Neural progenitor cell (in vitro differentiated cells): ENCODE measurements around the gene AATK. TPM values are rescaled to one million over a fixed set of nuclear protein-coding genes. Genes with fewer than 3 reads are reported as not detected.

Source experiments
- DNase-seq: peaks from one replicate; pipeline ENCODE4 v3.0.0-alpha.2; 2016; ENCODE audit warnings: low spot score
- H2AFZ ChIP-seq: fragments of 200-600 bp; sonication (generic); replicated peaks from 2 replicates; pipeline ENCODE4 v1.6.1; 2016; ENCODE audit warnings: antibody characterized with exemption
- H3F3A ChIP-seq: fragments of 200-600 bp; sonication (generic); 2 replicates; pipeline ENCODE4 v1.6.1; 2016; ENCODE audit warnings: antibody characterized with exemption, low read depth
- H3K27ac ChIP-seq: fragments of 200-600 bp; sonication (generic); 2 replicates; pipeline ENCODE4 v1.5.1; 2016; ENCODE audit warnings: mild to moderate bottlenecking
- H3K27me3 ChIP-seq: fragments of 200-600 bp; sonication (generic); 2 replicates; pipeline ENCODE4 v1.6.1; 2016; ENCODE audit warnings: mild to moderate bottlenecking, moderate library complexity
- H3K36me3 ChIP-seq: fragments of 200-600 bp; sonication (generic); 2 replicates; pipeline ENCODE4 v1.5.1; 2016
- H3K4me1 ChIP-seq: fragments of 200-600 bp; sonication (generic); 2 replicates; pipeline ENCODE4 v1.6.1; 2016; ENCODE audit warnings: mixed run types
- H3K4me2 ChIP-seq: fragments of 200-600 bp; sonication (generic); 2 replicates; pipeline ENCODE4 v1.6.1; 2016
- H3K4me3 ChIP-seq: fragments of 200-600 bp; sonication (generic); 2 replicates; pipeline ENCODE4 v1.5.1; 2016
- H3K79me2 ChIP-seq: fragments of 200-600 bp; sonication (generic); 2 replicates; pipeline ENCODE4 v1.6.1; 2016; ENCODE audit warnings: low read depth
- H3K9ac ChIP-seq: fragments of 200-600 bp; sonication (generic); 2 replicates; pipeline ENCODE4 v1.6.1; 2016
- H3K9me3 ChIP-seq: fragments of 200-600 bp; sonication (generic); 2 replicates; pipeline ENCODE4 v1.5.1; 2016; ENCODE audit warnings: low read depth
- H4K20me1 ChIP-seq: fragments of 200-600 bp; sonication (generic); 2 replicates; pipeline ENCODE4 v1.6.1; 2016; ENCODE audit warnings: low read depth
- H3K27ac Mint-ChIP-seq: 3 replicates; pipeline ENCODE4 v1.8.0; 2021; ENCODE audit warnings: mixed read lengths
- H3K27me3 Mint-ChIP-seq: 2 replicates; pipeline ENCODE4 v1.8.0; 2022; ENCODE audit warnings: low read depth, mild to moderate bottlenecking, inconsistent platforms, moderate library complexity, mixed read lengths; ENCODE audit not compliant: insufficient read depth
- H3K36me3 Mint-ChIP-seq: 3 replicates; pipeline ENCODE4 v1.8.0; 2021; ENCODE audit warnings: mixed read lengths
- H3K4me1 Mint-ChIP-seq: 3 replicates; pipeline ENCODE4 v1.8.0; 2021; ENCODE audit warnings: mixed read lengths
- H3K4me3 Mint-ChIP-seq: 3 replicates; pipeline ENCODE4 v1.8.0; 2021; ENCODE audit warnings: mild to moderate bottlenecking, moderate library complexity, mixed read lengths
- H3K9me3 Mint-ChIP-seq: 3 replicates; pipeline ENCODE4 v1.8.0; 2020; ENCODE audit warnings: mixed read lengths
- EZH2 ChIP-seq: fragments of 200-600 bp; sonication (generic); IDR thresholded peaks from 2 replicates; pipeline ENCODE4 v1.6.1; 2017; ENCODE audit warnings: antibody characterized with exemption, mild to moderate bottlenecking, moderate library complexity
- EZH2phosphoT487 ChIP-seq: fragments of 200-600 bp; sonication (generic); IDR thresholded peaks from 2 replicates; pipeline ENCODE4 v1.6.1; 2017; ENCODE audit warnings: antibody characterized with exemption
- total RNA-seq: library from RNA; depleted of rRNA; stranded (reverse); fragments of >200 nt; gene quantifications from 2 replicates; pipeline ENCODE4 v1.2.3, GENCODE V29; 2015; ENCODE audit warnings: low replicate concordance
- TF ChIP-seq, protein P1 (sequence below): fragments of 200-600 bp; sonication (generic); IDR thresholded peaks from 2 replicates; pipeline ENCODE4 v1.5.1; 2017; ENCODE audit warnings: antibody characterized with exemption, mild to moderate bottlenecking

AATK gene
- total RNA-seq, 1 donor from 2014 or later, result 0.32 TPM

DNA sequence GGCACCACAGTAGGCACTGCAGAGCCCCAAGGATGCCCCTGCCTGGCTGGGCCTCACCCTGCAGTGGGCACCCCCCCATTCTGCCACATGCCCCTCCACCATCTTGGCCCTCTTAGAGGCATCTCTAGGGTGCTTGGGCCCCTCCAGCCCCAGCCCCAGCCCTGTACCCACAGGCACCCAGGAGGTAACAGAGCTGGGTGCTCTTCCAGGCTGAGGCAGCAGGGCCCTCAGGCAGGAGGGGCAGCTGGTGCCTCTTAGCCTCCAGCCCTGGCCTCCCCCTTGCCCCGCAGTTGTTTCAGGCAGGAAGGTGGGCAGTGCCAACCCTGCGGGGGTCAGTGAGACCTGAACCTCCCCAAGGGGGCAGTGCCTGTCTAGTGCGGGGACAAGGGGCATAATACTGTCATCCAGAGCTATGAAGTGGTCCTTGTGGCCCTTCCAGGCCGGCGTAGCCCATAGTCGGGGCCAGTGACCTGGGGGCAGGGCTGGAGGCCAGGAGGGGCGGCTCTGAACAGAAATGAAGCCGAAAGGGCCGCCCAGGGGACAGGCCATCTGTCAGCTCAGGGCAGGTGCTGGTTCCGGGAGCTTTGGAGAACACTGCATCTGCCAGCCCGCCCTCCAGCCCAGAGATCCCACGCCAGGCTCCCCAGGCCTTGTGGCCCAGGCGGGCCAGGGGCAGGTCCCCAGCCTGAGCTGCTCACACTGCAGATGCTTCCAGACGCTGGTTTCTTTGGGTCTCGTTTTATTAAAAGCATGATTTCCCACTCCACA lies 4.9 kb upstream of the AATK start:
- H3K27ac Mint-ChIP-seq, result no peak overlapping the region
- H3K27ac ChIP-seq, result no peak overlapping the region
- H3K9ac ChIP-seq, result no peak overlapping the region
- no peaks in the 10 kb centered on the region for H3K9me3 ChIP-seq
- H3K9me3 Mint-ChIP-seq, result peaks cover 22% of the 10 kb centered on the region
- H3K36me3 ChIP-seq, result no peaks in the 10 kb centered on the region
- H3K27me3 ChIP-seq, result peaks cover 9% of the 10 kb centered on the region
- no peak overlapping the region for H3K4me3 ChIP-seq
- no peaks in the 10 kb centered on the region for H4K20me1 ChIP-seq
- H3K27me3 Mint-ChIP-seq, result peaks cover 4% of the 10 kb centered on the region
- no peak for TF ChIP-seq EZH2
- TF ChIP-seq EZH2phosphoT487, result no peak
- TF ChIP-seq, protein P1, sequence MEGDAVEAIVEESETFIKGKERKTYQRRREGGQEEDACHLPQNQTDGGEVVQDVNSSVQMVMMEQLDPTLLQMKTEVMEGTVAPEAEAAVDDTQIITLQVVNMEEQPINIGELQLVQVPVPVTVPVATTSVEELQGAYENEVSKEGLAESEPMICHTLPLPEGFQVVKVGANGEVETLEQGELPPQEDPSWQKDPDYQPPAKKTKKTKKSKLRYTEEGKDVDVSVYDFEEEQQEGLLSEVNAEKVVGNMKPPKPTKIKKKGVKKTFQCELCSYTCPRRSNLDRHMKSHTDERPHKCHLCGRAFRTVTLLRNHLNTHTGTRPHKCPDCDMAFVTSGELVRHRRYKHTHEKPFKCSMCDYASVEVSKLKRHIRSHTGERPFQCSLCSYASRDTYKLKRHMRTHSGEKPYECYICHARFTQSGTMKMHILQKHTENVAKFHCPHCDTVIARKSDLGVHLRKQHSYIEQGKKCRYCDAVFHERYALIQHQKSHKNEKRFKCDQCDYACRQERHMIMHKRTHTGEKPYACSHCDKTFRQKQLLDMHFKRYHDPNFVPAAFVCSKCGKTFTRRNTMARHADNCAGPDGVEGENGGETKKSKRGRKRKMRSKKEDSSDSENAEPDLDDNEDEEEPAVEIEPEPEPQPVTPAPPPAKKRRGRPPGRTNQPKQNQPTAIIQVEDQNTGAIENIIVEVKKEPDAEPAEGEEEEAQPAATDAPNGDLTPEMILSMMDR, result no peak
- peaks cover 9% of the 10 kb centered on the region for H3F3A ChIP-seq
- no peaks in the 10 kb centered on the region for H3K79me2 ChIP-seq
- no peak overlapping the region for H3K4me2 ChIP-seq
- H3K4me1 Mint-ChIP-seq, result peaks cover 3% of the 10 kb centered on the region
- peaks cover 3% of the 10 kb centered on the region for H3K36me3 Mint-ChIP-seq
- no peak for DNase-seq
- H3K4me3 Mint-ChIP-seq, result no peak overlapping the region
- H3K4me1 ChIP-seq, result peaks cover 3% of the 10 kb centered on the region
- no peak overlapping the region for H2AFZ ChIP-seq

DNA sequence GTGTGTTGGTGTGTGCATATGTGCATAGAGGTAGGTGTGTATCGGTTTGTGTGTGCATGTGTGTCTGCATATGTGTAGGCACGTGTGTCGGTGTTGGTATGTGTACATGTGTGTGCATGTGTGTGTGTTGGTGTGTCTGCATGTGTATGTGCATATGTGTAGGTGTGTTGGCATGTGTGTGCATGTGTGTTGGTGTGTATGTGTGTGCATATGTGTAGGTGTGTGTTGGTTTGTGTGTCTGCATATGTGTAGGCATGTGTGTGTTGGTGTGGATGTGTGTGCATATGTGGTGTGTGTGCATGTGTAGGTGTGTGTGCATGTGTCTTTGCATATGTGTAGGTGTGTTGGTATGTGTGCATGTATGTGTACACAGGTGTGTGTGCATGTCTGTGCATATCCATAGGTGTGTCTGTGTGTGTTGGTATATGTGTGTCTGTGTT lies 3.9 kb upstream of the AATK start:
- Histone ChIP-seq H3F3A (peaks cover 15% of the 10 kb centered on the region), H2AFZ (no peak overlapping the region), H3K27me3 (peaks cover 9% of the 10 kb centered on the region), H3K9me3 (no peaks in the 10 kb centered on the region), H3K4me1 (peaks cover 11% of the 10 kb centered on the region), H3K4me3 (no peak overlapping the region), H3K27ac (no peak overlapping the region), H3K9ac (no peak overlapping the region), H3K36me3 (no peaks in the 10 kb centered on the region), H3K4me2 (no peak overlapping the region), H4K20me1 (no peaks in the 10 kb centered on the region), H3K79me2 (no peaks in the 10 kb centered on the region)
- H3K4me3 Mint-ChIP-seq, result no peak overlapping the region
- peaks cover 3% of the 10 kb centered on the region for H3K36me3 Mint-ChIP-seq
- DNase-seq, result no peak
- TF ChIP-seq EZH2 (no peak), EZH2phosphoT487 (no peak)
- TF ChIP-seq, protein P1, result no peak
- peaks cover 13% of the 10 kb centered on the region for H3K9me3 Mint-ChIP-seq
- no peak overlapping the region for H3K27ac Mint-ChIP-seq
- H3K4me1 Mint-ChIP-seq, result peaks cover 3% of the 10 kb centered on the region
- H3K27me3 Mint-ChIP-seq, result peaks cover 3% of the 10 kb centered on the region

DNA sequence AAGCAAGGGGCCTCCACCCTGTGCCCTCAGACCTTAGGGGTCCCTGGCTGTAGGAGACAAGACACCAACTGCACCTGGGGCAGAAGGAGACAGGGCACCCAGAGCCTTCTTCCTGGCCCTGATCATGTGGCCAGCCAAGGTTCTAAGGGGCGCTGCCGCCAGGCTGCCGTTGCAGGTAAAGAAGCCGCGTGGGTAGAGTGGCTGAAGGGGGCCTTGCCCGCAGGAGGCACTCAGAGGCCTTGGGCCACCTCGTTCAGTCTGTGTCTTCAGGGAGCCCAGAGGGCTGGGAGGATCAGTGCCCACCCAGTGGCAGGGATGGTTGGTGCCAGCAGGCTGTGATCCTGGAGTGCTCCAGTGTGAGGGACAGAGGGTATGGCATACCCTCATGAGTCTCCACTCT lies 1.6 kb upstream of the AATK start:
- Histone ChIP-seq H3K79me2 (no peaks in the 10 kb centered on the region), H3K9ac (no peak overlapping the region), H3K4me3 (no peak overlapping the region), H3K27ac (no peak overlapping the region), H3K4me1 (peaks cover 13% of the 10 kb centered on the region), H3K36me3 (no peaks in the 10 kb centered on the region), H3K27me3 (peaks cover 9% of the 10 kb centered on the region), H3K4me2 (no peak overlapping the region), H4K20me1 (no peaks in the 10 kb centered on the region), H3F3A (peaks cover 21% of the 10 kb centered on the region), H3K9me3 (no peaks in the 10 kb centered on the region), H2AFZ (no peak overlapping the region)
- DNase-seq, result no peak
- TF ChIP-seq, protein P1, result no peak
- TF ChIP-seq EZH2 (no peak), EZH2phosphoT487 (no peak)
- H3K27ac Mint-ChIP-seq, result no peak overlapping the region
- H3K4me1 Mint-ChIP-seq, result peaks cover 6% of the 10 kb centered on the region
- H3K36me3 Mint-ChIP-seq, result no peaks in the 10 kb centered on the region
- no peaks in the 10 kb centered on the region for H3K27me3 Mint-ChIP-seq
- no peak overlapping the region for H3K4me3 Mint-ChIP-seq
- peaks cover 3% of the 10 kb centered on the region for H3K9me3 Mint-ChIP-seq
